Head of caudate nucleus (tissue), 42 donors: Measurements from ENCODE around the gene ZPBP2.
"Not testable (repeated sequence)": the region's sequence is repeated elsewhere in the genome, so short reads cannot be mapped to it uniquely, and the experiment has no call there.

ENCODE experiments used
- DNase-seq, 42 donors: peaks; one replicate each; pipeline versions ENCODE4 v3.0.0 to v3.0.0-alpha.2; 2020 to 2021; ENCODE audit warnings: mixed read lengths in 7 of 42
- intact Hi-C: fragments of 100-400 bp; cut with DNase I; formaldehyde crosslinking; loops from one replicate; pipeline ENCODE4 v1.15.0; 2022

The ZPBP2 gene

DNA sequence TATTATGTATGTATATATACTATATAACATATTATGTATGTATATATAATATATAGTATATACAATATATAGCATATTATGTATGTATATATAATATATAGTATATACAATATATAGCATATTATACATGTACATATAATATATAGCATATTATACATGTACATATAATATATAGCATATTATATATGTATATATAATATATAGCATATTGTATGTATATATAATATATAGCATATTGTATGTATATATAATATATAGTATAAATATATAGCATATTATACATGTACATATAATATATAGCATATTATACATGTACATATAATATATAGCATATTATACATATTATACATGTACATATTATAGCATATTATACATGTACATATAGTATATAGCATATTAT is 17.8 kb upstream of the ZPBP2 start:
- intact Hi-C loops, DNase-seq: not testable (repeated sequence)

DNA sequence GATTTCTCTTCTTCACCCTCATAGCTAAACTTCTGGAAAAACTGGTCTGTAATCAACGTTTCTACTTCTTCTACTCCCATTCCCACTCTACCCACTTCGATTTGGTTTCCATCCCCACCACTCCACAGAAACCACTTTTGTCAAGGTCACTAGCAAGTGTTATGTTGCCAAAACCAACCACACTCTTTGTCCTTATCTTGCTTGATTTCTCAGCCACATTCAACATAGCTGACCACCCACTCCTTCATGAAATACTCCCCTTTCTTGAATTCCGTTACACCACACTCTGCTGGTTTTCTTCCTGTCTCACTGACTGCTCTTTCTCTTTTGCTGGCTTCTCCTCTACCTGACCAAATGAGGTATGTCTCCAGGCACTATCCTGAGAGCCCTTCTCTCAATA is 15.8 kb upstream of the ZPBP2 start:
- no peak for DNase-seq
- intact Hi-C loops: no loop called here

DNA sequence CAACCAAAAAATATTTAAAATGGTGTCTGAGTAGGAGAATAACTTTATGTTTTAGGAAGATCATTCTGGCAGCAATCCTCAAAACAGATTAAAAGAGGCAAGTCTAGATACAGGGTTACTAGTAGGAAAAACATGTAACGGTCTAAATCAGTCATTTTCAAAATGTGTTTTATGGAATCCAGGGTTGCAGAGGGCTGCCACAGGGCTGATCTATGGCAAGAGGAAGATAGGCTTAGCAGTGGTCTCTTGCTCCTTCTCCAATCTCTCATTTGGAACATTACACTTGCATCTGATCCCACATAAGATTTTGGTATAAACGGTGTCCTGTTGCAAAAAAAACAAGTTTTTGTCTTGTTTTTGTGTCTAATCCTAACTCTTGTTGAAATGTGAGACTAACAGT is 13.1 kb upstream of the ZPBP2 start:
- no peak for DNase-seq
- intact Hi-C loops: no loop called here

DNA sequence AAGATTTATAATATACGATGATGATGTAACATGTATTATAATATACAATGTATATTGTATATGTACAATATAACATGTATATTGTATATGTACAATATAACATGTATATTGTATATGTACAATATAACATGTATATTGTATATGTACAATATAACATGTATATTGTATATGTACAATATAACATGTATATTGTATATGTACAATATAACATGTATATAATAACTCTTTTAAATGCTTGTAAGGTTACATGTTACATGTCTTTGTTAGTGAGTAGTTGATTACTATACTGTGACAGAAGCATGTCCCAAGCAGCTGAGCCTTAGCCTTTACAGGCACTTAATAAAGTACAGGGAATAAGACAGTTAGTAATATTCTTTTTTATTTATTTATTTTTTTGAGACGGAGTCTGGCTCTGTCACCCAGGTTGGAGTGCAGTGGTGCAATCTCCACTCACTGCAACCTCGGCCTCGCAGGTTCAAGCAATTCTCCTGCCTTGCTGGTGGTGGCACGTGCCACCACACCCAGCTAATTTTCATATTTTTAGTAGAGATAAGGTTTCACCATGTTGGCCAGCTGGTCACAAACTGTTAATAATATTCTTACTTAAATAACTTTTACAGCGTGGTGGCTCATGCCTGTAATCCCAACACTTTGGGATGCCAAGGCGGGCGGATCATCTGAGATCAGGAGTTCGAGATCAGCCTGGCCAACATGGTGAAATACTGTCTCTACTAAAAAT is 11.9 kb upstream of the ZPBP2 start:
- DNase-seq, intact Hi-C loops: not testable (repeated sequence)

DNA sequence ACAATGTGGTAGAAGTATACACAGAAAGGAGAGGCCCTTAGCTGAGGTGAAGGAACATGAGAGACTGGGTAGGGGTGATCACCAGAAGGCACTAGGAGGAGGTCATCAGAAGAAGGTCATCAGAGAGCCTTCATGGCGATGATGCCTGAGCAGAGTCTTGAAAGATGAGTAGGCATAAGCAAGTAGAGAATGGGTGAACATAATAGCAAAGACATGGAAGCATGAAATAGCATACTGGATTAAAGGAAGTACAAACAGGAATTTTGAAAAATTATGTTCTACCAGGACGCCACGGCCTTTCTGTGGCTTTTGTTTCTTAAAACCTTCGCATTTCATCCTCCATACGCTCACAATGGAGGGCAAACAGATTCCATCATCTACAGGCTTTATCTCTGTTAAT is 6.8 kb upstream of the ZPBP2 start:
- no peak for DNase-seq
- intact Hi-C loops: no loop called here

DNA sequence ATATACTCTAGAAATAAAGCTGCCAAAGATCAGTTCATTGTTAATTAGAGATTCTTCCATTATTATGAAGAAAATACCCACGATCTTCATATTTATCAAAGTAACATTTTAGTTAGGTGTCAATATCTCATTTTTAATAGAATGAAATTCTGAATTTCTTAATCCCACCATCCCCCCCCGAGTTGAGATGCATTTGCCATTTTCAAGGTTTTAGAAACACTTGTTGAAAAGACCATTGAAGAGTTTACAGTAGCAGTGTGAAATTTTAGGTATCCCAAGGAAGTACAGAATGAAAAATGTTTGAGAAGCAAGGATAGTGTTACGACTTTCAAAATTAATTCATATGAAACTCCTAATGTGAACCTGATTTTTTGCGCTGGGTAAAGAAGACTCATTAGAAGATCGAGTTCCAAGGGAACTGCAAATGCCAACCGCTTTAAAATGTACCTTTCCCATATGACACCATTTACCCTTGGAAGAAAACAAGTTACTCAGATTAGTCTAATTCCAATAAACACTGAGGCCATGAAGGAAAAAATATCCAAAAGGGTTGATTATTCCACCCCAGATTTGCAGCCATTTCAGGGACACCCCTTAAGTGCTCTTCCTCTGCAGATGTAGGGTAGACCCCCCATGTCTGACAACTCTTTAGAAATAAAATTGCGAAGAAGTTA is 4.6 kb upstream of the ZPBP2 start:
- DNase-seq: no peak
- intact Hi-C loops: no loop called here

DNA sequence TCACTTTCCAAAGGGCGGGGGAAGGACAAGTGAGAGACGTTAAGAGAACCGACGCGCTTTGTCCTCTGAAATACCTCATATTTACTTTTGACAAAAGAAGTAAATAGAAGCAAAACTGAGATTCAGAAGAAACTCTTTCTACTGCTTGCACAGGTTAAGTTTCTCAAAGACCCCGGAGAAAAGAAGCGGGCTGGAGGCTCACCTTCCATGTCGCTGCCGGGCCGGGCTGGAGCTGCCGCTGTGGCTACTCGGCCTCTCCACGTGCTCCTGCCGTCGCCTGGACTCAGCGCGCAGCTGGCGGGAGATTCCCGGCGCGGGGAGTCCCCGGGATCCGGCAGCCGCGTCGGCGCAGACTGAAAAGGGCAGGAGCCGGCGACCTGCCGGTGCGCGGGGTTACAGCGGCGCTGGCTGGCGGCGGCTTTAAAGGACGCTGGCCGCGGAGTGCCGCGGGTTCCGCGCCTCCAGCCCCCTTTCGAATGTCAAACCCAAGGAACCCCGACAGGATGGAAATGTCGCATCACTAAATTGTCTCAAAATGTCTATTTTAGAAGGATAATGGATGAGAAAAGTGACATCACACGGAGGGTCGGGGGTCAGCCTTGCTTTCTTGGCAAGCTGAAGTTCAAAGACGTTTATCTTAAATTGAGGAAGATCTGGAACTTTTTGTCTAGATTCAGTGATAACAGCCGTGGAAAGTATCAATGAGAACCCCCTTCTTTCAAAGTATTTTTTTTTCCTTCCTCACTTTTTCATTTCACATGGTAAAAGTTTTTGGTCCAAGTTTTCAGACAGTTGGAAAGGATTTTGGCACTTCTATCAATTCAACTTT is 3.9 kb upstream of the ZPBP2 start, which contains the start of gene IKZF3:
Gene IKZF3 (minus strand): TSS at position 395 of the 829 bp plus-strand sequence. CDS start 186 bp downstream, at position 209.
- peak in 32 of 42 donors; percentile 3 to 50 (median 22) for DNase-seq
- intact Hi-C loops: no loop called here

DNA sequence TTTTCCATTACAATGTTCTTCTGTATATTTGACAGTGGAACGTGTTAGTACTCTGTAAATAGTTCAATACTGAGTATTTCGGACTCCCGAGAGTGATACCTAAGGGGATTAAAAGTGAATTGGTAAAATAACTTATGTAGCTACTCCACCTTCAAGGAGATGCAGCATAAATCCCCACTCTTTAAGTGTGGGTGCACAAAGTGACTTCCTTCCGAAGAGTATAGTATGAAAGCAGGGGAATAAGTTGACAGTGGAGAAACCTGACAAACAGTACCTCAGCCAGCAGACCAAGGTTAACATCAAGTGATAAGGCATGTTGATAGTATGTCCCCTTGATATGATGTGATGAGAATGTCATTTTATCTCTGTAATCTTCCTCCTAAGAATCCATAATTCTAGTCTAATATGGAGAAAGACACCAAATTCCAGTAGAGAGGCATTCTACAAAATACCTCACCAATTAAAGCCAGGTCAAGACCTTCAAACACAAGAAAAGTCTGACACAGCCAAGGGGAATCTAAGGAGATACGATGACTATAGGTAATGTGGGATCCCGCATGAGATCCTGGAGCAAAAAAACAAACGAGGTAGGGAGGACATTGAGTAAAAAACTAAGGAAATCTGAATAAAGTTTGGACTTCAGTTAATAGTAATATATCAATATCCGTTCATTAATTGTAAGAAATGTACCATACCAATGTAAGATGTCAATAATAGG is 1.8 kb upstream of the ZPBP2 start:
- intact Hi-C loops: no loop called here
- no peak for DNase-seq

DNA sequence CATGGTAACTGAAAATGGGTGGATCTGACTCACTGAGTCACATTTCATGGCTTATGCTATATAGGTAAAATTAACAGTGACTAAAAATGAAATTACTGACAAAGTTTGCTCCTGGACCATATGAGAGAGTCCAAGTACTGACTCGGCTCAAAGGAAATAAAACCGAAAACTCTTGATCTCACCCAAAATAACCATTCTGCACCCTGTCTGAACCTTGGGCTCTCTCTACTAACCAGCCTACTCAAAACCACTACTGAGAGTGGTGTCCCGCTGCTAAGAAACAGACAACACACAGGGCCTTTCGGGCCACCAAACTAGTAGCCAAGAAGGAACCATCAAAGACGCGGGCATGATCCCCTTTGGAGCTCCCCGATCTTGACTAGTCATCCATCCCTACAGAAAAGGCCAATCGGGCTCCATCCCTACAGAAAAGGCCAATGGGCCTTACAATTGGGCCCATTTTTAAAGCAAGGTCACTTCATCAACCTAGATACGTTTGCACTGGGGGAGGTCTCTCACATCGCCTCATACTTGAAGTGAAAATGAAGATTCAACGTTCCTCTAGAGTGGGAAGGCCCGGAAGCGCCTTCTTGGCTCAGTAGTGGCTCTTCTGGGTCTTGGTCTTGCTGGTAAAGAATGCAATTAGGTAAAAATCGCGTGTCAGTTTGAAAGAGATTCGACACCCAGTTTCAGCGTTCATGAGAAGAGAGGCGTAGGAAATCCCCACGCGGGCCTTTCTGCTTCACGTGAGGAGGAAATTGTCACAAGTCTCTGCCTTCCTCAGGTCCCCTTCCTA is 720 bp upstream of the ZPBP2 start:
- DNase-seq: no peak
- intact Hi-C loops: no loop called here

DNA sequence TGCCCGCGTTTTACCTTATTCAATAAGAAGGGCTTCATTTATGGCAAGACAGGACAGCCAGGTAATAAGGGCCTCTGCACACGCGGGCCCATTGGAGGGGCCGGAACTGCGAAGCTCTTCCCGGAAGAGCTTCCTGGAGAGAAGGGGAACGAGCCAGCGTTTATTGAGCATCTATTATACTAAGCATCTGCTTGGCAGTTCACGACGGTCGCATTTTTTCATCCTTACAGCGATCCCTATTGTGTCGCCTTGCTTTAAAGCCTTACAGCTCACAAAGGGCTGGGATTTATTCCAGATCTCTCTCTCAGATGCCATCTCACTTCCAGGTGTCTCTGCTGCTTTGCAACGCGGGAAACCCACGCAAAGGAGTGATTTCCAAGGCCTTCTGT is 546 bp downstream of the ZPBP2 start:
- intact Hi-C loops: no loop called here
- no peak for DNase-seq

DNA sequence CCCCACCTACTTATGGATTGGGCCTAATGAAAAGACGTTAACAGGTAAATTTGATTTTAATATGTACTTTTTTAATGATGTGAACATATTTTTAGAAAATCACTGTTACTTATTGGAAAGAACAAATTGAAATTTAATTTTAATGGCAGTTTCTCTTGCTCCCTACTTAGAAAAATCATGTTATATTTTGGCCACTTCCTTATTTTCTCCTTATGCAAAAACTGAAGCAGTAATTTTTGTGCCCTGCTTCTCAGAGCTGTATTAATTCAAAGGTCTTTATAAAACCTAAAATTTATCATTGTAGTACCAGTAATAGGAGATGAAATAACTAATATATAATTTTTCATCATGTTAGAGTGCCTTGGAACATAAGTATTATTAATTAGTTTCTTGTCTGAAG is 2.8 kb downstream of the ZPBP2 start:
- no peak for DNase-seq
- intact Hi-C loops: no loop called here

DNA sequence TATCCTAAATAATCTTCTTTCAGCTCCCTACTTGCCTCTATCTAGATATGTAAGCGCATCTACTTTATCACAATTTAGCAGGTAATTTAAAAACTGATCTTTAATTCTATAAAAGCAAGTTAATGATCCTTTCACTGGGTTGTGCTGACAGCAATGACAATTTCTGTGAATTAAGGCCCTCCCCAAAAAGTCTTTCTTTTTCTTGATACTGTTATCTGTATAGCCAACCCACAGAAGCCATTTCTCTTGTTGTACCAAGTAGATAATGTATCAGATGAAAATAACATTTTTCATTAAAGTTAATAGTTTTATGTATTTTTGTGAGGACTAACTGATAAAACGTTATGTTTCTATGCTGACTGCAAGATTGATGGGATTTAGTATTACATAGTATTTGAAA is 3.8 kb downstream of the ZPBP2 start:
- intact Hi-C loops: no loop called here
- no peak for DNase-seq

DNA sequence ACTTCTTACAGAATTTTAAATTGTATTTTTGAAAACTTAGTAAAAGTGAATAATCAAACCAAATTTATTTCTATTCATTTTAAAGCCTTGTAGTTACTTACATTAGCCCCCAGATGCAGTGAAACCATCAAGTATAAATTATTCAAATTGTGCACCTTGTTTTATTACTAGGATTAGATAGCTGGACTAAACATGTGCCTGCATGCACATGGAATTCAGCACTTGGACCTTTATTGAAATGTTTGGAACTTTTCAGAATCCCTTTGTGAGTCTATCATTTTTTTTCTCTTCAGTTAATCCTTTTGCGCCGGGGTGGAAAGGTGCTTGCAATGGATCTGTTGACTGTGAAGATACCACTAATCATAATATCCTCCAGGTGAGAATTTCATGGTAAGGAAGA is 4.7 kb downstream of the ZPBP2 start:
- DNase-seq: no peak

DNA sequence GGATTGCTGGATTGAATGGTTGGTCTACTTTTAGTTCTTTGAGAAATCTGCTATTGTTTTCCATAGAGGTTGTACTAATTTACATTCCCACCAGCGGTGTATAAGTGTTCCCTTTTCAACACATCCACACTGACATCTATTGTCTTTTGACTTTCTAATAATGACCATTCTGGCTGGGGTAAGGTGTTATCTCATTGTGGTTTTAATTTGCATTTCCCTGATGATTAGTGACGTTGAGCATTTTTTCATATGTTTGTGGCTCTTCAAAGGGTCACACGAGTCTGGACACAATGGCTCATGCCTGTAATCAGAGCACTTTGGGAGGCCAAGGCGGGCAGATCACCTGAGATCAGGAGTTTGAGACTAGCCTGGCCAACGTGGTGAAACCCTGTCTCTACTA is 18.1 kb downstream of the ZPBP2 start:
- intact Hi-C loops: not testable (repeated sequence)

More for the DNA sequence above, 4.7 kb downstream of the ZPBP2 start:
- intact Hi-C loops: no loop called here

DNA sequence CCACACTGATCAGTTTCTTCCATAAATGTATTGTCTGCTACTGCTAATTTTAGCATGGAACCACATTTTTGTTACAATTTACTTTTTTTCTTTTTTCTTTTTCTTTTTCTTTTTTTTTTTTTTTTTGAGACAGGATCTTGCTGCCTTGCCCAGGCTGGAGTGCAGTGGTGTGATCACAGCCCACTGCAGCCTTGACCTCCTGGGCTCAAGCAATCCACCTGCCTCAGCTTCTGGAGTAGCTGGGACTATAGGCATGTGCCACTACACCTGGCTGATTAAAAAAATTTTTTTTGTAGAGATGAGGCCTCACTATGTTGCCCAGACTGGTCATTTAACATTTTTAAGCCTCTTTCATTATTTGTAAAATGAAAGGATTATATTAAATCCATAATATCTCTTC is 19.1 kb downstream of the ZPBP2 start:
- intact Hi-C loops: no loop called here
- DNase-seq: no peak

More for the DNA sequence above, 18.1 kb downstream of the ZPBP2 start:
- DNase-seq: not testable (repeated sequence)

DNA sequence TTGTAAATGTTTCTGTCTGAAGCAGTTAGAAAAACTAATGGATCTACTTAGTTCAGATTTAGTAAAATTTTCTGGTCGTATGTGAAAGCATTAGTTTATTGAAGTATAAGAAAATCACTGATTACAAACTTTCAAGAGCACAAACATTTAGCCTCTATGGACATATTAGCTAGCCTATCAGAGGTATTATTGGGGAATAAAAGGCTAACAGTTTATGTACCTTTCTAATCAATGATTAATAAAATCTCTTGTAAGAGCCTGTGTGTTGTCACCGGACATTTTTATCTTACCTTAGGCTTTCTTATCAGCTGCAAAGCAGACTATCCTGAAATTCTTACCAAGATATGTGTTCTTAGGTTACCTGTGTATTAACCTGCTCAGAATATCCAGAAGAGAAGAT is 21.2 kb downstream of the ZPBP2 start:
- no peak for DNase-seq
- intact Hi-C loops: no loop called here

DNA sequence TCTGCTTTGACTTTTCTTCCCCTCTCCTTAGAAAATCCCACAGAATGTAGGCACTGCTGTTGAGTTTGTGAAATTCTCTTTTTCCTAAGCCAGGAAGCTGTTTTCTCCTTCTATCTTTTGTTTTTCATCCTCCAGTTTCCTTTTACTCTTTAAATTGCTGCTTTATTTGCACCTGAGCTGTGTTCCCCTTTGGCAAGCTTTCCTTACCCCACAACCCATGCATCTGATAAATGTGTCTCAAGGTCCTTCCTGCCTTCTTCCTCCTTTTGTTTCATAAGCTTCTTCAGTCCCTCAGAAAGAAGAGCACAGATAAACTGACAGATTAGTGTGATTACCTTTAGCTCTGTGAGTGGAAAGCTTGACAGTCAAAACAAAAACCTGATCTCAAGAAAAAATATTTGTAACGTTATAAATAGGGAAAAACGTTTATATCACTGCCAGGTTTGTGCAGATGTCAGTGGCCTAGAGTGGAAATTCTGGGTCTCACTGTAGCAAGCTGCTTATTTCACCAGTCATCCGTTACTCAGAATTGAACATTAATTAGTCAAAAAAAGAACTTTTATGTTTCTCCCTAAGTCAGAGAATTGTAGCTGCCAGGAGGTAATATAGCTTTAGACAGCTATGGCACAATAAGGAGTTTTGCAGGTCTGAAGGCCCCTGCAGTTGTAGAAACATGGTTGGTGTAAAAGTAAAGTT is 26.8 kb downstream of the ZPBP2 start:
- no peak for DNase-seq
- intact Hi-C loops: no loop called here

DNA sequence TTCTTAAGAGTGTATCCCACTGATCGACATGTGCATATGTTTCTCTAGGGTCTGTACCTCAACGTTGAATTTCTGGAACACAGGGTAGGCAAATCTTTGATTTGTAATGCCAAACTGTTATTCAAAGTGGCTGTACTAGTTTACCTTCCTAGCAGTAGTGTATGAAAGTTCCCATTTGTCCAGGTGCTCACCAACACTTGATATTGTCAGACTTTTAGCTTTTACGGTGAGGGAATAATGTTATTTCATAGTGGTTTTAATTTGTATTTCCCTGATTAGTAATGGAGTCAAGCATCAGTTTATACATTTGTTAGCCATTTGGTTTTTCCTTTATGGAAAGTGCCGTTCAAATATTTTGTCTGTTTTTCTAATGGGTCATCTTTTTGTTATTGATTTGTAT is 30.1 kb downstream of the ZPBP2 start:
- DNase-seq: no peak
- intact Hi-C loops: no loop called here
